ENCODE measurements around the gene NPEPL1. TPM values are rescaled to one million over a fixed set of nuclear protein-coding genes. Genes with fewer than 3 reads are reported as not detected.

The NPEPL1 gene
- polyA plus RNA-seq, 1 donor (not counting 4 experiments of a cell fraction or from before 2014, with no cell fraction given): 4.4 TPM

DNA sequence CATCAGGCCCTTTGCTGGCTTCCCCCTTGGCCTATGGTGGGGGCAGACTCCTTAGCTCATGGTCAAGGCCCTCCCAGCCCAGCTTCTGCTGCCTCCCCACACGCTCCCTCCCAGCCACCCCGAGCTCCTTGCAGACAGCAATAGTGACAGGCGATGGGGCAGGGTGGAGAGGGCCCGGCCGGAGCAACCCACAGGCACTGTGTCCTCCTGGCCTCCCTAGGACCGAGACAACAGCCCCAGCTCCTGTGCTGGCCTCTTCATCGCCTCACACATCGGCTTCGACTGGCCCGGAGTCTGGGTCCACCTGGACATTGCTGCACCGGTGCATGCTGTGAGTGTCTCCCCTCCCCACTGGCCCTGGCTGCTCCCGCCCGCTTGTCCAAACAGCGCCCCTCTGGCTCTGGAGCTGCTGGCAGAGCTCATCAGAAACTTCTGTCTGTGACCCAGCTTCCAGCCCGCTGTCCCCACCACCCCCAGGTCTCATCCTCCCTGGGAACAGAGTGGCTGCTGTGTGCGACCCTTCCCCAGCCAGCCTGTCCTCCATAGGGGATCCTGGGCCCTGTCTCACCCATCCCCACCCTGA lies 21.8 kb downstream of the NPEPL1 start:
- H3K4me1 ChIP-seq (ENCODE audit: control insufficient read depth, extremely low read depth, insufficient read depth, low read length): no peaks in the 10 kb centered on the region
- no peaks in the 10 kb centered on the region for H4K20me1 ChIP-seq (ENCODE audit: control insufficient read depth, extremely low read depth, insufficient read depth, low read length)
- dilution Hi-C loops (cut with MboI; ENCODE audit: extremely low pct_ligation_motif_present, low sequenced_read_pairs): no loop called here
- no peak overlapping the region for H3K27ac ChIP-seq (ENCODE audit: control insufficient read depth, insufficient read depth, low read length)
- H3K4me2 ChIP-seq (ENCODE audit: control insufficient read depth, extremely low read depth, insufficient read depth, low read depth, low read length): no peak overlapping the region
- no peaks in the 10 kb centered on the region for H3K79me2 ChIP-seq (ENCODE audit: control insufficient read depth, insufficient read depth, low read length)
- H3K36me3 ChIP-seq (ENCODE audit: control insufficient read depth in 2 of 2, extremely low read depth in 1 of 2, insufficient read depth in 2 of 2, low read length in 2 of 2): no peaks in the 10 kb centered on the region
- TF ChIP-seq EZH2 (IDR thresholded peaks at IDR 0.05; ENCODE audit: low read length) (no peak), CTCF (optimal IDR thresholded peaks at IDR 0.05 in 1 of 3, IDR thresholded peaks at IDR 0.05 in 1 of 3, conservative IDR thresholded peaks at IDR 0.05 in 1 of 3; ENCODE audit: extremely low read depth in 1 of 3, insufficient read depth in 2 of 3, low read length in 3 of 3) (no peak)
- FAIRE-seq (no peak), DNase-seq (ENCODE audit: low read depth, low spot score) (no peak)
- H3K9ac ChIP-seq (ENCODE audit: control insufficient read depth, extremely low read depth, insufficient read depth, low read length): no peak overlapping the region
- H3K9me3 ChIP-seq (ENCODE audit: control insufficient read depth, low read depth, low read length): no peaks in the 10 kb centered on the region
- H3K4me3 ChIP-seq (ENCODE audit: control insufficient read depth in 2 of 3, extremely low read depth in 1 of 3, insufficient read depth in 2 of 3, low read depth in 1 of 3, low read length in 3 of 3): no peak overlapping the region
- H3K27me3 ChIP-seq (ENCODE audit: control insufficient read depth, extremely low read depth, insufficient read depth, low read length): peaks cover 3% of the 10 kb centered on the region
- H3K9me1 ChIP-seq (ENCODE audit: control insufficient read depth, extremely low read depth, insufficient read depth, low read length): no peaks in the 10 kb centered on the region
- no peak overlapping the region for H2AFZ ChIP-seq (ENCODE audit: control insufficient read depth, low read length)

DNA sequence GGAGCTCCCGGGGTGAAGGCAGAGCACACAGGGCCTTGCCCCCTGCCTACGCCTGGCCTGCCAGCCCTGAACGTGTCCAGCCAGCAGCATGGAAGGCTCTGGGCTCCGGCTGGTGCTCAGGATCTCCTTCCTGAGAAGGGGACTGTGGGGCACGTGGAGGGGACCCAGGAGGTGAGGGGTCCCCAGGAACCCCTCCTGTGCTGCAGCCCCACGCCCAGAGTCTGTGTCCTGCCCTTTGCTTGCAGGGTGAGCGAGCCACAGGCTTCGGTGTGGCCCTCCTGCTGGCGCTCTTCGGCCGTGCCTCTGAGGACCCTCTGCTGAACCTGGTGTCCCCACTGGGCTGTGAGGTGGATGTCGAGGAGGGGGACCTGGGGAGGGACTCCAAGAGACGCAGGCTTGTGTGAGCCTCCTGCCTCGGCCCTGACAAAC lies 22.3 kb downstream of the NPEPL1 start:
- Histone ChIP-seq H2AFZ (ENCODE audit: control insufficient read depth, low read length) (no peak overlapping the region), H3K79me2 (ENCODE audit: control insufficient read depth, insufficient read depth, low read length) (no peaks in the 10 kb centered on the region), H3K4me3 (ENCODE audit: control insufficient read depth in 2 of 3, extremely low read depth in 1 of 3, insufficient read depth in 2 of 3, low read depth in 1 of 3, low read length in 3 of 3) (no peak overlapping the region), H3K4me1 (ENCODE audit: control insufficient read depth, extremely low read depth, insufficient read depth, low read length) (no peaks in the 10 kb centered on the region), H3K9me1 (ENCODE audit: control insufficient read depth, extremely low read depth, insufficient read depth, low read length) (no peaks in the 10 kb centered on the region), H3K4me2 (ENCODE audit: control insufficient read depth, extremely low read depth, insufficient read depth, low read depth, low read length) (no peak overlapping the region), H4K20me1 (ENCODE audit: control insufficient read depth, extremely low read depth, insufficient read depth, low read length) (no peaks in the 10 kb centered on the region), H3K36me3 (ENCODE audit: control insufficient read depth in 2 of 2, extremely low read depth in 1 of 2, insufficient read depth in 2 of 2, low read length in 2 of 2) (no peaks in the 10 kb centered on the region), H3K27ac (ENCODE audit: control insufficient read depth, insufficient read depth, low read length) (no peak overlapping the region), H3K27me3 (ENCODE audit: control insufficient read depth, extremely low read depth, insufficient read depth, low read length) (peaks cover 3% of the 10 kb centered on the region), H3K9ac (ENCODE audit: control insufficient read depth, extremely low read depth, insufficient read depth, low read length) (no peak overlapping the region), H3K9me3 (ENCODE audit: control insufficient read depth, low read depth, low read length) (no peaks in the 10 kb centered on the region)
- dilution Hi-C loops (cut with MboI; ENCODE audit: extremely low pct_ligation_motif_present, low sequenced_read_pairs): no loop called here
- FAIRE-seq (no peak), DNase-seq (ENCODE audit: low read depth, low spot score) (no peak)
- TF ChIP-seq CTCF (optimal IDR thresholded peaks at IDR 0.05 in 1 of 3, IDR thresholded peaks at IDR 0.05 in 1 of 3, conservative IDR thresholded peaks at IDR 0.05 in 1 of 3; ENCODE audit: extremely low read depth in 1 of 3, insufficient read depth in 2 of 3, low read length in 3 of 3) (no peak), EZH2 (IDR thresholded peaks at IDR 0.05; ENCODE audit: low read length) (no peak)
